HepG2 (cell line): Measurements from ENCODE around the gene CA14. TPM values are rescaled to one million over a fixed set of nuclear protein-coding genes. Genes with fewer than 3 reads are reported as not detected.

Experiments used
- BRD4 ChIP-seq: sonication (generic); formaldehyde crosslinking; IDR thresholded peaks from 2 replicates; pipeline ENCODE4 v1.4.0; 2020; ENCODE audit warnings: missing genetic modification reagents
- CENPBD1 ChIP-seq: sonication (generic); formaldehyde crosslinking; IDR thresholded peaks from 2 replicates; pipeline ENCODE4 v1.8.0; 2022; ENCODE audit warnings: missing genetic modification reagents, low read depth, mild to moderate bottlenecking, borderline replicate concordance
- FOXA3 ChIP-seq: IDR thresholded peaks from 2 replicates; pipeline ENCODE4 v1.6.1; 2016; ENCODE audit warnings: missing genetic modification reagents, missing compliant biosample characterization
- GATAD2A ChIP-seq: IDR thresholded peaks from 2 replicates; pipeline ENCODE4 v1.6.1; 2016
- HMG20A ChIP-seq: IDR thresholded peaks from 2 replicates; pipeline ENCODE4 v1.6.1; 2016; ENCODE audit warnings: borderline replicate concordance
- JUNB ChIP-seq: sonication (generic); formaldehyde crosslinking; IDR thresholded peaks from 2 replicates; pipeline ENCODE4 v1.8.0; 2022; ENCODE audit warnings: missing genetic modification reagents, mild to moderate bottlenecking, borderline replicate concordance
- MAFG ChIP-seq: sonication (generic); formaldehyde crosslinking; IDR thresholded peaks from 2 replicates; pipeline ENCODE4 v1.5.1; 2020; ENCODE audit warnings: mild to moderate bottlenecking, missing genetic modification reagents
- MBNL3 ChIP-seq: fragments of 250-450 bp; sonication (Bioruptor Pico); conservative IDR thresholded peaks from 2 replicates; pipeline ENCODE4 v1.8.0; 2022; ENCODE audit warnings: mild to moderate bottlenecking, inconsistent platforms
- NPAS2 ChIP-seq: sonication (generic); formaldehyde crosslinking; IDR thresholded peaks from 2 replicates; pipeline ENCODE4 v1.8.0; 2022; ENCODE audit warnings: mild to moderate bottlenecking, missing genetic modification reagents, borderline replicate concordance
- PITX1 ChIP-seq: sonication (generic); formaldehyde crosslinking; IDR thresholded peaks from 2 replicates; pipeline ENCODE4 v1.5.1; 2020; ENCODE audit warnings: mild to moderate bottlenecking, missing genetic modification reagents
- SETDB1 ChIP-seq: sonication (generic); formaldehyde crosslinking; IDR thresholded peaks from 2 replicates; pipeline ENCODE4 v1.5.1; 2020; ENCODE audit warnings: missing genetic modification reagents, mild to moderate bottlenecking, borderline replicate concordance
- ZBED4 ChIP-seq: sonication (generic); formaldehyde crosslinking; IDR thresholded peaks from 2 replicates; pipeline ENCODE4 v1.4.0; 2020; ENCODE audit warnings: missing genetic modification reagents, borderline replicate concordance
- ZNF160 ChIP-seq: sonication (generic); formaldehyde crosslinking; IDR thresholded peaks from 2 replicates; pipeline ENCODE4 v1.8.0; 2022; ENCODE audit warnings: mild to moderate bottlenecking, inconsistent platforms, missing genetic modification reagents
- ZNF292 ChIP-seq: sonication (generic); formaldehyde crosslinking; IDR thresholded peaks from 2 replicates; pipeline ENCODE4 v1.8.1; 2022; ENCODE audit warnings: mild to moderate bottlenecking, low read depth, missing genetic modification reagents, borderline replicate concordance
- ZNF556 ChIP-seq: sonication (generic); formaldehyde crosslinking; IDR thresholded peaks from 2 replicates; pipeline ENCODE4 v1.4.0; 2020; ENCODE audit warnings: mild to moderate bottlenecking, missing genetic modification reagents, borderline replicate concordance
- ZNF687 ChIP-seq: sonication (generic); formaldehyde crosslinking; IDR thresholded peaks from 2 replicates; pipeline ENCODE4 v1.5.1; 2020; ENCODE audit warnings: mild to moderate bottlenecking, missing genetic modification reagents, moderate library complexity
- ZNF841 ChIP-seq: sonication (generic); formaldehyde crosslinking; IDR thresholded peaks from 2 replicates; pipeline ENCODE4 v1.8.1; 2023; ENCODE audit warnings: missing genetic modification reagents, borderline replicate concordance
- ZSCAN30 ChIP-seq: sonication (generic); formaldehyde crosslinking; IDR thresholded peaks from 2 replicates; pipeline ENCODE4 v1.5.0; 2020; ENCODE audit warnings: mild to moderate bottlenecking, missing genetic modification reagents
- polyA plus RNA-seq, 8 experiments: library from polyadenylated mRNA; depleted of rRNA in 3 of 8; stranded (reverse) in 7 of 8; unstranded in 1 of 8; fragments of >200 nt; fragmentation: Illumina TruSeq in 4 of 8; extraction: Trizol in 4 of 8; gene quantifications; 2 replicates each; pipeline versions ENCODE4 v1.2.1 to v1.2.3, GENCODE V29; 2011 to 2016; ENCODE audit warnings: low read depth in 4 of 8, missing spikeins in 1 of 8, mixed read lengths in 1 of 8; ENCODE audit not compliant: insufficient read depth in 1 of 8
- total RNA-seq, 5 experiments: library from RNA; depleted of rRNA; stranded (reverse); fragments of >200 nt; fragmentation: Illumina TruSeq; extraction: Trizol; gene quantifications; 2 replicates each; pipeline ENCODE4 v1.2.3, GENCODE V29; 2016; ENCODE audit warnings: low read depth in 1 of 5

The CA14 gene
- total and polyA plus RNA-seq, 2 of the 13 experiments (the other 11 are each of a cell fraction or from before 2014, with no cell fraction given): 2.4 to 8.5 TPM

- TF ChIP-seq ZNF556: peak; percentile 78
- no peak for TF ChIP-seq NPAS2 (CRISPR knock-in tag)
- peak; percentile 63 for TF ChIP-seq ZNF687 (CRISPR knock-in tag)
- TF ChIP-seq JUNB: peak; percentile 87
- 0 out of 2 replicates have a peak, but pooled peaks have one; percentile 49 for TF ChIP-seq CENPBD1 (CRISPR knock-in tag)
- TF ChIP-seq MBNL3 (CRISPR knock-in tag): no peak
- TF ChIP-seq GATAD2A (CRISPR knock-in tag): peak; percentile 73
- no peak for TF ChIP-seq MAFG (CRISPR knock-in tag)
- TF ChIP-seq ZSCAN30 (CRISPR knock-in tag): 0 out of 2 replicates have a peak, but pooled peaks have one; percentile 45
- peak; percentile 94 for TF ChIP-seq ZNF160
- 0 out of 2 replicates have a peak, but pooled peaks have one; percentile 7 for TF ChIP-seq ZBED4
- TF ChIP-seq FOXA3 (CRISPR knock-in tag): peak; percentile 75
- 0 out of 2 replicates have a peak, but pooled peaks have one; percentile 38 for TF ChIP-seq ZNF292 (CRISPR knock-in tag)
- TF ChIP-seq SETDB1 (CRISPR knock-in tag): no peak
- TF ChIP-seq PITX1 (CRISPR knock-in tag): peak; percentile 62; the same call in 1 of the 2 replicates
- peak; percentile 89 for TF ChIP-seq ZNF841
- TF ChIP-seq BRD4 (CRISPR knock-in tag): peak; percentile 99
- TF ChIP-seq HMG20A (CRISPR knock-in tag): peak; percentile 36; the same call in 1 of the 2 replicates
These were observed 21.5 kb upstream of the CA14 start, which contains the start of gene ANP32E (continued) for GRCh38 chr1:150235852-150236613.
